HG03575 (cell line): ENCODE data around the gene TBC1D13.

Source experiments
- ATAC-seq: cut with Tn5 transposase; IDR thresholded peaks from one replicate; pipeline ENCODE4 v1.9.1; 2021; ENCODE audit not compliant: unreplicated experiment, insufficient number of reproducible peaks, low FRiP score; ENCODE audit errors: extremely low read depth

TBC1D13 gene

DNA sequence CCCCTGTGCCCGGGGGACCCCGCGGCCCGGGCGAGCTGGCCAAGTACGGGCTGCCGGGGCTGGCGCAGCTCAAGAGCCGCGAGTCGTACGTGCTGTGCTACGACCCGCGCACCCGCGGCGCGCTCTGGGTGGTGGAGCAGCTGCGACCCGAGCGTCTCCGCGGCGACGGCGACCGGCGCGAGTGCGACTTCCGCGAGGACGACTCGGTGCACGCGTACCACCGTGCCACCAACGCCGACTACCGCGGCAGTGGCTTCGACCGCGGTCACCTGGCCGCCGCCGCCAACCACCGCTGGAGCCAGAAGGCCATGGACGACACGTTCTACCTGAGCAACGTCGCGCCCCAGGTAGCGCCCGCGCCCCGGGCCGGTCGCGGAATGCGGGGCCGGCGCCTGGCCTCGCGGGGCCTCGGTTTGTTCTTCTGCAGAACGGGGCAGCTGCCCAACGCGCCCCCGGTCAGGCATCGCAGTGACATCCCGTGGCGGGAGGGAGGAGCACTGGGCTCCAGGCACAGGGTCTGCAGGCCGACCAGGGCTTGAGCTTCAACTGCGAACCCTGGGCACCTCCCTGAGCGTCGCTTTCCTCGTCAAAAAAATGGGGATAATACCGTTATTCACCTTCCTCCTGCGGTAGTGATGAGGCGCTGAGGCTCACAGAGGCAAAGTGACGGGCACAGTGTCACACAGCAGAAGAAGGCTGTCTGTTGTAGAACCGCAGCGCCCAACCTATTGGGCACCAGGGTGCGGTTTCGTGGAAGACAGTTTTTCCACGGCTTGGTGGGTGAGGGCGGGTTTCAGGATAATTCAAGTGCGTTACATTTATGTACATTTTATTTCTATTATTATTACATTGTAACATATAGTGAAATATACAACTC, 32.0 kb downstream of the TBC1D13 start:
- ATAC-seq = no peak

DNA sequence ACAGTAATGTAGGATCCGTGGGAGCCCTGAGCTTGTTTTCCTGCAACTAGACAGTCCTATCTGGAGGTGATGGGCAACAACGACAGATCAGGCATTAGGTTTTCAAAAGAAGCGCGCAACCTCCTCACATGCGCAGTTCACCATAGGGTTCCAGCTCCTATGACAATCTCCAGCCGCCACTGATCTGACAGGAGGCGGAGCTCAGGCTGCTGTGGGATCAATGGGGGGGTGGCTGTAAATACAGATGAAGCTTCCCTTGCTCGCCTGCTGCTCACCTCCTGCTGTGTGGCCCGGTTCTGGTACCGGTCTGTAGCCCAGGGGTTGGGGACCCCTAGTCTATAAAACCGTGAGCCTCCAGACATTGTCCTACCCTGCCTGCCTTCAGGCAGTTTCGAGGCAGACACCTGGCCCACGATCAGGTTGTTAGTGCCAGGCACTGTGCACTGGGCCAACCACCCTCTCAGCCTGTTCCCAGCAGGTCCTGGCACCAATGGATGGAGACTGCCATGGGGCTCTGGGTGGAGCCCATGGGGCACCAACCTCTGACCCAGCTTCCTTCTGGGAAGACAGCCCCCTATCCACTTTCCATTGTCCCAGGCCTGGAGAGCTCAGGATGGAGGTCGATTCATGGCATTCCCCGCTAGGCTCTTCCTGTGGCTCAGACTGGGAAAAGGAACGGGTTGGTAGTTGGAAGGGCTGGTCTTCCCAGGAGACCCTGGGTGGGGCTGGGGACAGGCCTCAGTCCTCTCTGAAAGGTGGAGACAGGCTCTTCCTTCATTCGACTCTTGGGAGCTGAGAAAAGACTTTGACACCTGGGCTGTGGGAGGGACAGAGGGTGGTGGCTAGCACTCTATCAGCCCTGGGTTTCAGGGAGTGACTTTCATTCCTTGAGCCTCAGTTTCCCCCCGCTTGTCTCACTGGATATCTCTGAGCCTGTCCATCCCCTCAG, 32.9 kb downstream of the TBC1D13 start:
- no peak for ATAC-seq

- ATAC-seq = no peak
These were observed 33.9 kb downstream of the TBC1D13 start for GRCh38 chr9:128820665-128821583.

DNA sequence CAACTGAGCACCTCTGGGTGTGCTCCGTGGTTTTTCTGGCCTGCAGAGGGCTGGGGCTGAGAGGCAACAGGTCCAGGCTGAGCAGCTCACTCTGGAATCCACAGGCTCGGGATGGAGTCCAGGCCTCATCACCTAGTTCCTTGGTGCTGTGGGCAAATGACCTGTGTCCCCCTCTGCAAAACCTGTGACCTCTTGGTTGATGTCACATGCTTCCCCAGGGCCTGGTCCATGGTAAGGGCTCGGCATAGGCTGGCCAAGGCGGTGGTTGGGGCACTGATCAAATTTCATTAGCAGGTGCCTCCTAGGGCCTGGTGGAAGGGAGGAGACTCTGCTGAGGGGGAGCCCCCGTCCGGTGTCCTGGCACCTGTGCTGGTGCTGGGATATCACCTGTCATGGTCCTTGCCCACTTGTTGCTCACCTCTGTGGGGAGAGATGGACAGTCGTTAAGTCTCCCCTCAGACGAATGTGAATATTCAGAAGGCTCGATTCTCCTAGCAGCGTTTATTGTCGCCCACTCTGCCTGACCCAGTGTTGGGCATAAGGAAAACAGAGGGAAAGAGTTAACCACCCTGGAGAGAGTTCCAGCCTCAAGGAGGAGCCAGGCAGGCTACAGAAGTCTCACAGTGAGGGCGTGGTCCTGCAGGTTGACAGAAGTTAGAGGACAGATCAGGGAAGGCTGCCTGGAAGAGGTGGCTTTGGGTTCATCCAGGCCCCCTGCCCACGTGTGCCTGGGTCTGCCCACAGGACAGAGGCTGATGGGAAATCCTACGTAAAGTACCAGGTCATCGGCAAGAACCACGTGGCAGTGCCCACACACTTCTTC, 34.7 kb downstream of the TBC1D13 start:
- no peak for ATAC-seq

DNA sequence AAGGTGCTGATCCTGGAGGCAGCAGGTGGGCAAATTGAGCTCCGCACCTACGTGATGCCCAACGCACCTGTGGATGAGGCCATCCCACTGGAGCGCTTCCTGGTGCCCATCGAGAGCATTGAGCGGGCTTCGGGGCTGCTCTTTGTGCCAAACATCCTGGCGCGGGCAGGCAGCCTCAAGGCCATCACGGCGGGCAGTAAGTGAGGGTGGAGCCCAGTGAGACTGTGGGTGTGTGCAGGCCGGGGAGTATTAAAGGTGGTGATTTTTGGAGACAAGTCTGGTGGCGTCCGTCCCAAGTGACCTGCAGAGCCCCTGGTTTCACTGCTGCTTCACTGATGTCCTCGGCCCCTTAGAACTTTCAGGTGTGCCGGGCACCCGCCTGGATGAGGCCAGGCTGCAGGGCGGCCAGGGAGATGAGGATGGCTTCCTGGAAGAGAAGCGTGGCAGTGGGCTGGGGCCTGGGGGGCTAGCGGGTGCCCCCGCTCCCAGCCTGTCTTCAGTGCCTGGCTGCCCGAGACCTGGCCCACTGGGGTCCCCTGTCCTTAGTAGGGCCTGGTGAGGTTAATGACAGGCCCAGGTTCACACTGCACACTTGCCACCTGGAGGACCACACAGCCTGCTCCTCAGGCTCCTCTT, 35.5 kb downstream of the TBC1D13 start:
- ATAC-seq = no peak

- ATAC-seq = no peak
These were observed 36.4 kb downstream of the TBC1D13 start for GRCh38 chr9:128823362-128823902.

GRCh38 chr9:128823903-128824406, 36.9 kb downstream of the TBC1D13 start:
- no peak for ATAC-seq

GRCh38 chr9:128824911-128825310, 37.9 kb downstream of the TBC1D13 start:
- no peak for ATAC-seq

GRCh38 chr9:128825923-128826700, 39.1 kb downstream of the TBC1D13 start:
- no peak for ATAC-seq

DNA sequence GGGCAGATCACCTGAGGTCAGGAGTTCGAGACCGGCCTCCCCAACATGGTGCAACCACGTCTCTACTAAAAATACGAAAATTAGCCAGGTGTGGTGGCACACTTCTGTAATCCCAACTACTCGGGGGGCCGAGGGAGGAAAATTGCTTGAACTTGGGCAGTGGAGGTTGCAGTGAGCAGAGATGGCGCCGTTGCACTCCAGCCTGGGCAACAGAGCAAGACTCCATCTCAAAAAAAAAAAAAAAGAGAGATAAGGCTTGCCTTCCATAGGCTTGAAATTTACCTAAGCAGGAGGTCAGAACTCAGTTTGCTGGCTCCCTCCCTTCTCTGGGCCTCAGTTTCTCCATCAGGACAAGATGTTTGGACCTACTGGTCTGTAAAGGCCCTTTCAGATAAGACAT, 41.2 kb downstream of the TBC1D13 start:
- no peak for ATAC-seq

GRCh38 chr9:128828719-128829452, 41.8 kb downstream of the TBC1D13 start:
- ATAC-seq = no peak

- ATAC-seq = peak; percentile 64
These were observed 42.6 kb downstream of the TBC1D13 start, which contains the start of gene SPOUT1 for GRCh38 chr9:128829477-128830251. TSS of gene SPOUT1 (minus strand) at chr9:128829794. CDS start at chr9:128829780, 14 bp downstream.

- no peak for ATAC-seq
These were observed 46.6 kb downstream of the TBC1D13 start for GRCh38 chr9:128833696-128834095.

DNA sequence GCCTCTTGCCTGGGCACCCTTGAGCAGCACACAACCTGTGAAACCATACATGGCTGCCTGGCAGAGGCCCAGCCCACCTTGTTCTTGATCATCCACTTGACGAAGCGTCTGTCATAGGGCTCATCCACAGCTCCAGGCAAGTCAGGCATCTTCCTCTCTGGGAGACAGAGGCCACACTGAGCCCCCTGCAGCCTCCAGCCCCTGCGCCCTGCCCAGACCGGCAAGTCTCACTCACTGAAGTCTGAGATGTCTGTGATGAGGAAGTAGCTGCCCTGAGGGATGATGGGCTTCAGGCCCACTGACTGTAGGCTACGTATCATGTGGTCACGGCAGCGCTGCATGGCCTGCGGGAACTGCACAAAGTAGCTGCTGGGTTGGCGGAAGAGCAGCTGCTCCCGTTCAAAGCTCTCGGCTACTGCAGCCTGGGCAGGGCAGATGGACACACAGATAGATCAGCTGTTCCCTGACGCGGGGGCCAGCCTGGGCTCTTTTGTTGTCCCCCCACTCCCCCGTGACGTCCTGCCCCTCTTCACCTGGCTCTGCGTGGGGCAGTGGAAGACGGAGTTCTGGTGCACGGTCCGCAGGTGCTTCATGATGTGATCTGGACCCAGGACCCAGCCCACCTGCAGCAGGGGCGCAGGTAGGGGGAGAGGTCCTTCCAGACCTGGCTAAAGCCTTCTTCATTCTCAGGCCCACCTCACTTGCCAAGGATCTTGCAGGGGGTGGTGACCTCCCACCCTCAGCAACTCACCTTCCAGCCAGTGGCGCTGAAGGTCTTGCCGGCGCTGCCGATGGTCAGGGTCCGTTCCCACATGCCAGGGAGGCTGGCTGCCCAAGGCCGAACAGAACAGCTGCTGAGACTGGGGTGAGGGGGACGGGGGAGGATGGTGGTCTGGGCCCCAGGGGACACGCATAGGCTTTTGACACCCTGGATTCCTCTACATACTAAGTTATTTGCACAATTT, 48.5 kb downstream of the TBC1D13 start:
- no peak for ATAC-seq
